Measurements from ENCODE around the gene G2E3.
"Not testable (repeated sequence)": the region's sequence is repeated elsewhere in the genome, so short reads cannot be mapped to it uniquely, and the experiment has no call there.

GRCh38 chr14:30644462-30644861 lies 85.5 kb downstream of the G2E3 start:
- not testable (repeated sequence) for TF ChIP-seq POLR2A, POLR2AphosphoS5, TAF1, SPI1 (IDR thresholded peaks at IDR 0.05; ENCODE audit: low read depth, low read length)
